Mesodermal cell (in vitro differentiated cells): ENCODE data around the gene GLTP.
"Not testable (repeated sequence)": the region's sequence is repeated elsewhere in the genome, so short reads cannot be mapped to it uniquely, and the experiment has no call there.

Experiments used
- H3K27ac ChIP-seq: 2 replicates; pipeline ENCODE4 v1.7.0; 2013; ENCODE audit warnings: mild to moderate bottlenecking, low read depth, low read length, moderate library complexity; ENCODE audit not compliant: severe bottlenecking
- H3K36me3 ChIP-seq: 2 replicates; pipeline ENCODE4 v1.7.1; 2013; ENCODE audit warnings: mild to moderate bottlenecking, low read length, moderate library complexity; ENCODE audit not compliant: control insufficient read depth, insufficient read depth
- H3K4me1 ChIP-seq: one replicate; pipeline ENCODE4 v1.7.1; 2013; ENCODE audit warnings: mild to moderate bottlenecking, low read length; ENCODE audit not compliant: insufficient read depth, control insufficient read depth, poor library complexity, severe bottlenecking
- H3K4me3 ChIP-seq: 2 replicates; pipeline ENCODE4 v1.7.0; 2013; ENCODE audit warnings: low read length, control low read depth, mild to moderate bottlenecking; ENCODE audit not compliant: insufficient read depth, poor library complexity, severe bottlenecking; ENCODE audit errors: extremely low read depth
- H3K9me3 ChIP-seq: 2 replicates; pipeline ENCODE4 v1.7.1; 2013; ENCODE audit warnings: mild to moderate bottlenecking, low read length, moderate library complexity; ENCODE audit not compliant: control insufficient read depth
- WGBS, 2 experiments: methylation state at CpG; one replicate each; pipeline ENCODE4 v1.1.5; 2013; ENCODE audit warnings: missing lambda C conversion rate in 2 of 2; ENCODE audit not compliant: insufficient coverage in 2 of 2; 5-methylcytosine and 5-hydroxymethylcytosine counted together

Gene GLTP

GRCh38 chr12:109876406-109876805 lies 3.9 kb downstream of the GLTP start:
- Histone ChIP-seq H3K4me1 (peaks cover 1% of the 10 kb centered on the region), H3K9me3 (no peaks in the 10 kb centered on the region), H3K27ac (no peak overlapping the region), H3K36me3 (peaks cover 8% of the 10 kb centered on the region), H3K4me3 (no peak overlapping the region)

- H3K4me1 ChIP-seq, result no peaks in the 10 kb centered on the region
- no peak overlapping the region for H3K27ac ChIP-seq
- H3K4me3 ChIP-seq, result no peak overlapping the region
- 95% methylated on average over 5 of the region's 6 CpGs for WGBS, 2 experiments
- H3K36me3 ChIP-seq, result peaks cover 8% of the 10 kb centered on the region
- no peaks in the 10 kb centered on the region for H3K9me3 ChIP-seq
Measured at GRCh38 chr12:109875572-109876131, 4.7 kb downstream of the GLTP start.

- peaks cover 8% of the 10 kb centered on the region for H3K36me3 ChIP-seq
- no peaks in the 10 kb centered on the region for H3K9me3 ChIP-seq
- H3K4me3 ChIP-seq, result no peak overlapping the region
- WGBS, 2 experiments, result 76 to 79% methylated on average over 3 to 5 of the region's 6 CpGs
- no peaks in the 10 kb centered on the region for H3K4me1 ChIP-seq
- no peak overlapping the region for H3K27ac ChIP-seq
Measured at GRCh38 chr12:109873653-109874052, 6.7 kb downstream of the GLTP start.

GRCh38 chr12:109871668-109872314 lies 8.6 kb downstream of the GLTP start:
- H3K4me3 ChIP-seq, result no peak overlapping the region
- peak overlapping the region; percentile 30 for H3K27ac ChIP-seq
- H3K4me1 ChIP-seq, result no peaks in the 10 kb centered on the region
- WGBS, 2 experiments, result 77 to 95% methylated on average over 5 to 7 of the region's 7 CpGs
- no peaks in the 10 kb centered on the region for H3K9me3 ChIP-seq
- H3K36me3 ChIP-seq, result peaks cover 11% of the 10 kb centered on the region

GRCh38 chr12:109870648-109871047 lies 9.7 kb downstream of the GLTP start:
- no peak overlapping the region for H3K4me3 ChIP-seq
- no peaks in the 10 kb centered on the region for H3K4me1 ChIP-seq
- peaks cover 11% of the 10 kb centered on the region for H3K36me3 ChIP-seq
- H3K9me3 ChIP-seq, result no peaks in the 10 kb centered on the region
- peak overlapping the region; percentile 30 for H3K27ac ChIP-seq
- WGBS, 2 experiments, result 83 to 87% methylated on average over 2 of the region's 2 CpGs

- Histone ChIP-seq H3K27ac (no peak overlapping the region), H3K4me1 (peaks cover 9% of the 10 kb centered on the region), H3K36me3 (peaks cover 11% of the 10 kb centered on the region), H3K9me3 (no peaks in the 10 kb centered on the region), H3K4me3 (no peak overlapping the region)
- 94 to 96% methylated on average over 4 to 9 of the region's 9 CpGs for WGBS, 2 experiments
Measured at GRCh38 chr12:109868182-109869051, 11.9 kb downstream of the GLTP start.

DNA sequence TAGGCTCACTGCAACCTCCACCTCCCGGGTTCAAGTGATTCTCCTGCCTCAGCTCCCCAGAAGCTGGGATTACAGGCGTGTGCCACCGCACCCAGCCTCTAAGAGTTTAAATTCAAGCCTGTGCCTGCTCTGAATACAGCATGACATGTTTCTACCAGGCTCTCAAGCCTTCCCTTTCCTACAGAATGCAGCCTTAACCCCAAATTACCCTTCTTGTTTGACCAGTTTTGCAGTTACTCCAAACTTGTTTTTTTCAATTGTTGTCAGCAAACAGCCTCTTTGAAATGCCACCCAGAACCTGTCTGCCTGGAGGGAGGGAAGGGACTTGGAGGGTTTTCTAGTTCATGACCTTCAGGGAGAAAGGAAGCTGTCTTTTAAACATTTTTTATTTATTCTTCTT lies 15.4 kb downstream of the GLTP start:
- Histone ChIP-seq H3K4me3 (no peak overlapping the region), H3K4me1 (peaks cover 9% of the 10 kb centered on the region), H3K36me3 (peaks cover 4% of the 10 kb centered on the region), H3K9me3 (no peaks in the 10 kb centered on the region), H3K27ac (no peak overlapping the region)
- WGBS, 2 experiments, result 85 to 88% methylated on average over 3 of the region's 3 CpGs

GRCh38 chr12:109863847-109864712 lies 16.3 kb downstream of the GLTP start:
- Histone ChIP-seq H3K9me3 (no peaks in the 10 kb centered on the region), H3K4me3 (no peak overlapping the region), H3K36me3 (peaks cover 4% of the 10 kb centered on the region), H3K4me1 (peaks cover 9% of the 10 kb centered on the region), H3K27ac (peak overlapping the region; percentile 41)
- 85 to 92% methylated on average over 7 to 8 of the region's 9 CpGs for WGBS, 2 experiments

- not testable (repeated sequence) for H3K27ac ChIP-seq, H3K9me3 ChIP-seq, H3K36me3 ChIP-seq, H3K4me3 ChIP-seq, H3K4me1 ChIP-seq
- 100% methylated on average over 2 to 4 of the region's 9 CpGs for WGBS, 2 experiments
Measured at GRCh38 chr12:109862491-109862890, 17.9 kb downstream of the GLTP start.

GRCh38 chr12:109861689-109862314 lies 18.5 kb downstream of the GLTP start:
- no peaks in the 10 kb centered on the region for H3K9me3 ChIP-seq
- no peak overlapping the region for H3K4me3 ChIP-seq
- peaks cover 14% of the 10 kb centered on the region for H3K36me3 ChIP-seq
- peaks cover 9% of the 10 kb centered on the region for H3K4me1 ChIP-seq
- WGBS, 2 experiments, result 90 to 96% methylated on average over 16 to 17 of the region's 17 CpGs
- H3K27ac ChIP-seq, result no peak overlapping the region
